HepG2 (cell line): ENCODE data around the gene FLVCR1. TPM values are rescaled to one million over a fixed set of nuclear protein-coding genes. Genes with fewer than 3 reads are reported as not detected.

Experiments used
- ATAC-seq: fragments of 200-7000 bp; cut with Tn5 transposase; 3 replicates; pipeline ENCODE4 v1.9.1; 2020; ENCODE audit warnings: mild to moderate bottlenecking, moderate library complexity
- BruUV-seq: library from RNA; stranded (reverse); fragments of 400-500 nt; replicated peaks from 2 replicates; lab custom pipeline; 2021; lab: Mats Ljungman, UMichigan
- CTCF ChIA-PET: fragments of 300-600 bp; formaldehyde crosslinking; extraction: SDS; loops from one replicate; lab custom pipeline; 2021; ENCODE audit warnings: low total read pairs, inconsistent platforms, low intra/inter-chr PET ratio; lab: Yijun Ruan, JAX
- POLR2A ChIA-PET: fragments of 350-600 bp; sonication (Branson Sonifier 250); formaldehyde crosslinking; loops from one replicate; lab custom pipeline; 2020; ENCODE audit warnings: antibody characterized with exemption, inconsistent platforms; lab: Yijun Ruan, JAX
- DNase-seq: peaks from one replicate; pipeline ENCODE4 v3.0.0-alpha.2; 2015; ENCODE audit warnings: low spot score
- FAIRE-seq: peaks from 3 replicates; lab custom pipeline; 2011; peaks lifted over from hg19 to GRCh38; lab: Jason Lieb, UNC
- H2AFZ ChIP-seq: one replicate; pipeline ENCODE4 v1.6.1; 2011; ENCODE audit warnings: low read length, inconsistent platforms
- H3K27ac ChIP-seq: fragments of 300-600 bp; 3 replicates; pipeline ENCODE4 v1.8.0; 2011; ENCODE audit warnings: mixed run types, mild to moderate bottlenecking, mixed read lengths, low read length, inconsistent platforms; ENCODE audit not compliant: insufficient read depth; ENCODE audit errors: extremely low read length
- H3K27me3 ChIP-seq, 2 experiments: fragments of 200-600 bp in 1 of 2; 2 replicates in 1 of 2; 3 replicates in 1 of 2; pipeline versions ENCODE4 v1.6.0 to v1.8.0; 2011; ENCODE audit warnings: low read length in 2 of 2, mild to moderate bottlenecking in 2 of 2, moderate library complexity in 2 of 2, inconsistent platforms in 1 of 2; ENCODE audit not compliant: insufficient read depth in 2 of 2, control insufficient read depth in 1 of 2
- H3K36me3 ChIP-seq, 2 experiments: fragments of 200-600 bp in 1 of 2; replicated peaks in 1 of 2; 2 replicates in 1 of 2; 3 replicates in 1 of 2; pipeline versions ENCODE4 v1.5.1 to v1.8.0; 2011; ENCODE audit warnings: low read length in 2 of 2, inconsistent platforms in 1 of 2; ENCODE audit not compliant: insufficient read depth in 2 of 2, control insufficient read depth in 1 of 2
- H3K4me1 ChIP-seq: 2 replicates; pipeline ENCODE4 v1.5.1; 2012; ENCODE audit warnings: low read length, inconsistent platforms; ENCODE audit not compliant: insufficient read depth
- H3K4me2 ChIP-seq: 2 replicates; pipeline ENCODE4 v1.6.0; 2011; ENCODE audit warnings: low read depth, low read length, inconsistent platforms
- H3K4me3 ChIP-seq, 3 experiments: fragments of 200-600 bp in 1 of 3; sonication (generic), shearing (Covaris generic) in 1 of 3; replicated peaks in 1 of 3; 2 replicates each; pipeline ENCODE4 v1.5.1; 2011 to 2016; ENCODE audit warnings: low read length in 3 of 3, inconsistent platforms in 2 of 3, low read depth in 2 of 3, mild to moderate bottlenecking in 2 of 3, control low read depth in 1 of 3, mixed read lengths in 1 of 3; ENCODE audit not compliant: insufficient read depth in 1 of 3
- H3K79me2 ChIP-seq: one replicate; pipeline ENCODE4 v1.6.1; 2011; ENCODE audit warnings: low read length, inconsistent platforms; ENCODE audit not compliant: insufficient read depth
- H3K9ac ChIP-seq: 2 replicates; pipeline ENCODE4 v1.6.0; 2011; ENCODE audit warnings: mild to moderate bottlenecking, low read depth, low read length, inconsistent platforms; ENCODE audit not compliant: insufficient read depth
- H3K9me3 ChIP-seq: 2 replicates; pipeline ENCODE4 v1.5.1; 2012; ENCODE audit warnings: mild to moderate bottlenecking, low read length
- H4K20me1 ChIP-seq: 2 replicates; pipeline ENCODE4 v1.6.0; 2011; ENCODE audit warnings: inconsistent platforms, mild to moderate bottlenecking, low read length, moderate library complexity; ENCODE audit not compliant: insufficient read depth
- HOXA9 ChIP-seq: sonication (generic); formaldehyde crosslinking; IDR thresholded peaks from 2 replicates; pipeline ENCODE4 v1.8.1; 2022; ENCODE audit warnings: missing genetic modification reagents, mild to moderate bottlenecking, moderate library complexity, borderline replicate concordance
- MBNL3 ChIP-seq: fragments of 250-450 bp; sonication (Bioruptor Pico); conservative IDR thresholded peaks from 2 replicates; pipeline ENCODE4 v1.8.0; 2022; ENCODE audit warnings: mild to moderate bottlenecking, inconsistent platforms
- SOX13 ChIP-seq, 3 experiments: fragments of 450-650 bp in 1 of 3; sonication (generic) in 1 of 3; formaldehyde crosslinking in 1 of 3; IDR thresholded peaks in 2 of 3; conservative IDR thresholded peaks in 1 of 3; 2 replicates each; pipeline versions ENCODE4 v1.5.0 to v1.6.1; 2016 to 2020; ENCODE audit warnings: antibody characterized with exemption in 1 of 3, mild to moderate bottlenecking in 1 of 3, missing compliant biosample characterization in 1 of 3, missing genetic modification reagents in 1 of 3, moderate library complexity in 1 of 3
- TARDBP ChIP-seq: sonication (generic); formaldehyde crosslinking; IDR thresholded peaks from 2 replicates; pipeline ENCODE4 v1.8.0; 2022; ENCODE audit warnings: mild to moderate bottlenecking, missing genetic modification reagents
- ZNF292 ChIP-seq: sonication (generic); formaldehyde crosslinking; IDR thresholded peaks from 2 replicates; pipeline ENCODE4 v1.8.1; 2022; ENCODE audit warnings: mild to moderate bottlenecking, low read depth, missing genetic modification reagents, borderline replicate concordance
- ZNF296 ChIP-seq: sonication (generic); formaldehyde crosslinking; conservative IDR thresholded peaks from 2 replicates; pipeline ENCODE4 v1.5.0; 2020; ENCODE audit warnings: mild to moderate bottlenecking, missing genetic modification reagents
- ZNF468 ChIP-seq: sonication (generic); formaldehyde crosslinking; IDR thresholded peaks from 2 replicates; pipeline ENCODE4 v1.8.0; 2022; ENCODE audit warnings: mild to moderate bottlenecking, moderate library complexity, missing genetic modification reagents
- ZNF589 ChIP-seq: sonication (generic); formaldehyde crosslinking; conservative IDR thresholded peaks from 2 replicates; pipeline ENCODE4 v1.8.0; 2022; ENCODE audit warnings: mild to moderate bottlenecking, moderate library complexity, missing genetic modification reagents
- ZNF660 ChIP-seq: sonication (generic); formaldehyde crosslinking; IDR thresholded peaks from 2 replicates; pipeline ENCODE4 v1.5.1; 2020; ENCODE audit warnings: mild to moderate bottlenecking, low read depth, missing genetic modification reagents, borderline replicate concordance
- WGBS: methylation state at CpG from one replicate; pipeline ENCODE4 v1.1.6; 2017; ENCODE audit warnings: low lambda C conversion rate; 5-methylcytosine and 5-hydroxymethylcytosine counted together
- in situ Hi-C: cut with HindIII; loops from 2 replicates; pipeline ENCODE4 v1.10.0; 2017; ENCODE audit warnings: low pct_unique_long_range_greater_than_20kb; ENCODE audit not compliant: extremely low pct_ligation_motif_present
- intact Hi-C: fragments of 100-400 bp; cut with micrococcal nuclease; formaldehyde crosslinking; loops from one replicate; pipeline ENCODE4 v1.10.0; 2022; ENCODE audit not compliant: unreplicated experiment
- polyA plus RNA-seq, 8 experiments: library from polyadenylated mRNA; depleted of rRNA in 3 of 8; stranded (reverse) in 7 of 8; unstranded in 1 of 8; fragments of >200 nt; fragmentation: Illumina TruSeq in 4 of 8; extraction: Trizol in 4 of 8; gene quantifications; 2 replicates each; pipeline versions ENCODE4 v1.2.1 to v1.2.3, GENCODE V29; 2011 to 2016; ENCODE audit warnings: low read depth in 4 of 8, missing spikeins in 1 of 8, mixed read lengths in 1 of 8; ENCODE audit not compliant: insufficient read depth in 1 of 8
- total RNA-seq, 5 experiments: library from RNA; depleted of rRNA; stranded (reverse); fragments of >200 nt; fragmentation: Illumina TruSeq; extraction: Trizol; gene quantifications; 2 replicates each; pipeline ENCODE4 v1.2.3, GENCODE V29; 2016; ENCODE audit warnings: low read depth in 1 of 5
- TF ChIP-seq, protein P1 (sequence below): sonication (generic); formaldehyde crosslinking; IDR thresholded peaks from 2 replicates; pipeline ENCODE4 v1.5.0; 2020; ENCODE audit warnings: missing genetic modification reagents
- TF ChIP-seq, protein P2 (sequence below): sonication (generic); formaldehyde crosslinking; IDR thresholded peaks from 2 replicates; pipeline ENCODE4 v1.5.1; 2020; ENCODE audit warnings: missing genetic modification reagents, mild to moderate bottlenecking, borderline replicate concordance
- TF ChIP-seq, protein P3 (sequence below): sonication (generic); formaldehyde crosslinking; IDR thresholded peaks from 2 replicates; pipeline ENCODE4 v1.4.0; 2020; ENCODE audit warnings: mild to moderate bottlenecking, missing genetic modification reagents
- TF ChIP-seq, protein P4 (sequence below), 2 experiments: IDR thresholded peaks; 2 replicates each; pipeline ENCODE4 v1.6.1; 2011 to 2012; ENCODE audit warnings: low read length in 2 of 2, borderline replicate concordance in 1 of 2, low read depth in 1 of 2, mild to moderate bottlenecking in 1 of 2, moderate library complexity in 1 of 2
- TF ChIP-seq, protein P5 (sequence below): sonication (generic); formaldehyde crosslinking; IDR thresholded peaks from 2 replicates; pipeline ENCODE4 v1.8.0; 2022; ENCODE audit warnings: mild to moderate bottlenecking, missing genetic modification reagents, borderline replicate concordance

Gene FLVCR1
- total and polyA plus RNA-seq, 2 of the 13 experiments (the other 11 are each of a cell fraction or from before 2014, with no cell fraction given), result 14.8 to 39.8 TPM

DNA sequence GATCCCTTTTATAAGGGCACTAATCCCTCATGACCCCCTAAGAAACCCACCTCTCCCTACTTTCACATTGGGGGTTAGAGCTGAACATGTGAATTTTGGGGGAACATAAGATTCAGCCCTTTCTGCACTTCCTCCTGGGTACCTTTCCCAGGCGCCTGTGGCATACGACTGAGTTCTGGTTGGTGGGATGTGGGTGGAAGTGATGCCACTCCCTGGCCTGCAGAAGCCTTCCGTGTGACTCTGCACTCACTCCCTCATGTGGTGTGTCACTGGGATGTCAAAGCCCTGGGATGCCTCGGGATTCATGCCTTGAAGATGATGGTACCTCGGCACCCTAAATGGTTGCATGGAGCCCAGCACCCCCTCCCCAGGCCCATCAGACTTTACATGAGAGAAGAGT, 63.9 kb downstream of the FLVCR1 start (continued):
- TF ChIP-seq, protein P1, sequence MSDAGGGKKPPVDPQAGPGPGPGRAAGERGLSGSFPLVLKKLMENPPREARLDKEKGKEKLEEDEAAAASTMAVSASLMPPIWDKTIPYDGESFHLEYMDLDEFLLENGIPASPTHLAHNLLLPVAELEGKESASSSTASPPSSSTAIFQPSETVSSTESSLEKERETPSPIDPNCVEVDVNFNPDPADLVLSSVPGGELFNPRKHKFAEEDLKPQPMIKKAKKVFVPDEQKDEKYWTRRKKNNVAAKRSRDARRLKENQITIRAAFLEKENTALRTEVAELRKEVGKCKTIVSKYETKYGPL (CRISPR knock-in tag), result no peak
- TF ChIP-seq ZNF292 (CRISPR knock-in tag), result no peak
- TF ChIP-seq SOX13 (IDR thresholded peaks at IDR 0.05), result no peak
- TF ChIP-seq SOX13 (CRISPR knock-in tag; conservative IDR thresholded peaks at IDR 0.05 in 1 of 2, IDR thresholded peaks at IDR 0.05 in 1 of 2), result no peak
- TF ChIP-seq, protein P2, sequence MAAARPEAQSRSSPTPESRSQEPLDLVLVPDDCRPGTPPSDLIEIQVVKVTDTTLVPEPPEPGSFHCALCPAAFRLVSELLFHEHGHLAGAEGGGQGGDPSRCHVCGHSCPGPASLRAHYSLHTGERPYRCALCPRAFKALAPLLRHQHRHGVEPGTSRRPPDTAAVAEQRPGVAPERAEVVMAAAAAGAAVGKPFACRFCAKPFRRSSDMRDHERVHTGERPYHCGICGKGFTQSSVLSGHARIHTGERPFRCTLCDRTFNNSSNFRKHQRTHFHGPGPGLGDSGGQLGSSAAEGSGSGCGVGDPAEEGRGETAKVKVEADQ (CRISPR knock-in tag), result no peak
- no peak for TF ChIP-seq MBNL3 (CRISPR knock-in tag)
- TF ChIP-seq ZNF468 (CRISPR knock-in tag), result no peak

DNA sequence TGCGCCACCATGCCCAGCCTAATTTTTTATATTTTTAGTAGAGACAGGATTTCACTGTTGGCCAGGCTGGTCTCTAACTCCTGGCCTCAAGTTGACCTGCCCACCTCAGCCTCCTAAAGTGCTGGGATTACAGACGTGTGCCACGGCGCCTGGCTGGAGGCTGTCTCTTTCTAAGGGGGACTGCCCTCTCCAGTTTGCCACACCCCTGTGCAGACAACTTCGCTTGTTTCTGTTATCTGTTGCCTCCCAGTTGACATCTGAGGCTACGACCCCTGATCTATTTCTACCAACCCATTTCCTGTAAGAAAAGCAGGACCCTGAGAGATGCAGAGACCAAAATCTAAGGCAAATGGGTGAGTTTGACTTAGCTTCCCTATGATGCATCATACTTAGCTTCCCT, 68.3 kb downstream of the FLVCR1 start:
- peaks cover 0 to 3% of the 10 kb centered on the region in 2 experiments; a peak in 1 of 5 replicates for H3K27me3 ChIP-seq
- in situ Hi-C loops (no loop called here), intact Hi-C loops (loop anchor here (10.0 kb wide), 1 partner anchor 128 kb away; the partner anchor contains the start of gene RPS6KC1)
- peaks cover 26% of the 10 kb centered on the region for H3K4me1 ChIP-seq
- no peaks in the 10 kb centered on the region for H3K36me3 ChIP-seq
- 50% methylated on average over 6 of the region's 6 CpGs for WGBS
- H2AFZ ChIP-seq, result no peak overlapping the region
- no peak for ATAC-seq
- no peak overlapping the region for H3K9ac ChIP-seq
- no peak for FAIRE-seq
- BruUV-seq, result no TSS peak
- H3K27ac ChIP-seq, result no peak overlapping the region
- H3K4me3 ChIP-seq, result no peak overlapping the region
- ChIA-PET CTCF (no interaction called here), POLR2A (no interaction called here)
- no peaks in the 10 kb centered on the region for H3K9me3 ChIP-seq
- H4K20me1 ChIP-seq, result no peaks in the 10 kb centered on the region
- H3K4me2 ChIP-seq, result no peak overlapping the region
- H3K79me2 ChIP-seq, result no peaks in the 10 kb centered on the region
- no peak for DNase-seq
- TF ChIP-seq HOXA9 (CRISPR knock-in tag) (no peak), ZNF660 (no peak), TARDBP (CRISPR knock-in tag) (no peak), ZNF296 (CRISPR knock-in tag) (no peak), ZNF589 (CRISPR knock-in tag) (no peak)
- TF ChIP-seq, protein P3, sequence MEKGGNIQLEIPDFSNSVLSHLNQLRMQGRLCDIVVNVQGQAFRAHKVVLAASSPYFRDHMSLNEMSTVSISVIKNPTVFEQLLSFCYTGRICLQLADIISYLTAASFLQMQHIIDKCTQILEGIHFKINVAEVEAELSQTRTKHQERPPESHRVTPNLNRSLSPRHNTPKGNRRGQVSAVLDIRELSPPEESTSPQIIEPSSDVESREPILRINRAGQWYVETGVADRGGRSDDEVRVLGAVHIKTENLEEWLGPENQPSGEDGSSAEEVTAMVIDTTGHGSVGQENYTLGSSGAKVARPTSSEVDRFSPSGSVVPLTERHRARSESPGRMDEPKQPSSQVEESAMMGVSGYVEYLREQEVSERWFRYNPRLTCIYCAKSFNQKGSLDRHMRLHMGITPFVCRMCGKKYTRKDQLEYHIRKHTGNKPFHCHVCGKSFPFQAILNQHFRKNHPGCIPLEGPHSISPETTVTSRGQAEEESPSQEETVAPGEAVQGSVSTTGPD, result no peak
- TF ChIP-seq, protein P4, sequence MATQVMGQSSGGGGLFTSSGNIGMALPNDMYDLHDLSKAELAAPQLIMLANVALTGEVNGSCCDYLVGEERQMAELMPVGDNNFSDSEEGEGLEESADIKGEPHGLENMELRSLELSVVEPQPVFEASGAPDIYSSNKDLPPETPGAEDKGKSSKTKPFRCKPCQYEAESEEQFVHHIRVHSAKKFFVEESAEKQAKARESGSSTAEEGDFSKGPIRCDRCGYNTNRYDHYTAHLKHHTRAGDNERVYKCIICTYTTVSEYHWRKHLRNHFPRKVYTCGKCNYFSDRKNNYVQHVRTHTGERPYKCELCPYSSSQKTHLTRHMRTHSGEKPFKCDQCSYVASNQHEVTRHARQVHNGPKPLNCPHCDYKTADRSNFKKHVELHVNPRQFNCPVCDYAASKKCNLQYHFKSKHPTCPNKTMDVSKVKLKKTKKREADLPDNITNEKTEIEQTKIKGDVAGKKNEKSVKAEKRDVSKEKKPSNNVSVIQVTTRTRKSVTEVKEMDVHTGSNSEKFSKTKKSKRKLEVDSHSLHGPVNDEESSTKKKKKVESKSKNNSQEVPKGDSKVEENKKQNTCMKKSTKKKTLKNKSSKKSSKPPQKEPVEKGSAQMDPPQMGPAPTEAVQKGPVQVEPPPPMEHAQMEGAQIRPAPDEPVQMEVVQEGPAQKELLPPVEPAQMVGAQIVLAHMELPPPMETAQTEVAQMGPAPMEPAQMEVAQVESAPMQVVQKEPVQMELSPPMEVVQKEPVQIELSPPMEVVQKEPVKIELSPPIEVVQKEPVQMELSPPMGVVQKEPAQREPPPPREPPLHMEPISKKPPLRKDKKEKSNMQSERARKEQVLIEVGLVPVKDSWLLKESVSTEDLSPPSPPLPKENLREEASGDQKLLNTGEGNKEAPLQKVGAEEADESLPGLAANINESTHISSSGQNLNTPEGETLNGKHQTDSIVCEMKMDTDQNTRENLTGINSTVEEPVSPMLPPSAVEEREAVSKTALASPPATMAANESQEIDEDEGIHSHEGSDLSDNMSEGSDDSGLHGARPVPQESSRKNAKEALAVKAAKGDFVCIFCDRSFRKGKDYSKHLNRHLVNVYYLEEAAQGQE (IDR thresholded peaks at IDR 0.05; ENCODE audit: borderline replicate concordance in 1 of 2, low read depth in 1 of 2, low read length in 2 of 2), result no peak
- TF ChIP-seq, protein P5, sequence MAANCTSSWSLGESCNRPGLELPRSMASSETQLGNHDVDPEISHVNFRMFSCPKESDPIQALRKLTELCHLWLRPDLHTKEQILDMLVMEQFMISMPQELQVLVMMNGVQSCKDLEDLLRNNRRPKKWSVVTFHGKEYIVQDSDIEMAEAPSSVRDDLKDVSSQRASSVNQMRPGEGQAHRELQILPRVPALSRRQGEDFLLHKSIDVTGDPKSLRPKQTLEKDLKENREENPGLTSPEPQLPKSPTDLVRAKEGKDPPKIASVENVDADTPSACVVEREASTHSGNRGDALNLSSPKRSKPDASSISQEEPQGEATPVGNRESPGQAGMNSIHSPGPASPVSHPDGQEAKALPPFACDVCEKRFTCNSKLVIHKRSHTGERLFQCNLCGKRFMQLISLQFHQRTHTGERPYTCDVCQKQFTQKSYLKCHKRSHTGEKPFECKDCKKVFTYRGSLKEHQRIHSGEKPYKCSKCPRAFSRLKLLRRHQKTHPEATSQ (CRISPR knock-in tag), result no peak
